HG03558 (cell line): ENCODE measurements around the gene EP400.

ENCODE experiments used
- ATAC-seq: cut with Tn5 transposase; IDR thresholded peaks from one replicate; pipeline ENCODE4 v1.9.1; 2021; ENCODE audit warnings: moderate number of reproducible peaks; ENCODE audit not compliant: unreplicated experiment; ENCODE audit errors: extremely low read depth

Gene EP400

GRCh38 chr12:132014092-132014914, 64.6 kb downstream of the EP400 start:
- no peak for ATAC-seq

GRCh38 chr12:132014915-132015280, 65.2 kb downstream of the EP400 start:
- no peak for ATAC-seq

GRCh38 chr12:132015686-132016430, 66.1 kb downstream of the EP400 start:
- ATAC-seq, result no peak

- no peak for ATAC-seq
Measured at GRCh38 chr12:132018193-132018916, 68.6 kb downstream of the EP400 start.

GRCh38 chr12:132019891-132020290, 70.1 kb downstream of the EP400 start:
- ATAC-seq, result no peak

GRCh38 chr12:132020292-132020691, 70.5 kb downstream of the EP400 start:
- no peak for ATAC-seq

GRCh38 chr12:132021031-132021871, 71.5 kb downstream of the EP400 start:
- no peak for ATAC-seq

GRCh38 chr12:132021965-132022364, 72.2 kb downstream of the EP400 start:
- no peak for ATAC-seq

GRCh38 chr12:132023658-132024057, 73.9 kb downstream of the EP400 start:
- ATAC-seq, result no peak

- no peak for ATAC-seq
Measured at GRCh38 chr12:132024758-132025157, 75.0 kb downstream of the EP400 start.

GRCh38 chr12:132025526-132025925, 75.8 kb downstream of the EP400 start:
- ATAC-seq, result no peak

GRCh38 chr12:132026061-132026795, 76.5 kb downstream of the EP400 start:
- ATAC-seq, result no peak

GRCh38 chr12:132026796-132027500, 77.2 kb downstream of the EP400 start:
- ATAC-seq, result no peak

- ATAC-seq, result no peak
Measured at GRCh38 chr12:132027636-132028035, 77.9 kb downstream of the EP400 start.

- ATAC-seq, result no peak
Measured at GRCh38 chr12:132028111-132028510, 78.4 kb downstream of the EP400 start.

GRCh38 chr12:132029503-132030300, 80.0 kb downstream of the EP400 start:
- ATAC-seq, result no peak

GRCh38 chr12:132030367-132031038, 80.8 kb downstream of the EP400 start:
- no peak for ATAC-seq
